ENCODE measurements around the gene HBS1L. TPM values are rescaled to one million over a fixed set of nuclear protein-coding genes. Genes with fewer than 3 reads are reported as not detected.

Gene HBS1L
- total RNA-seq, 1 donor from 2014 or later = 77.7 TPM

DNA sequence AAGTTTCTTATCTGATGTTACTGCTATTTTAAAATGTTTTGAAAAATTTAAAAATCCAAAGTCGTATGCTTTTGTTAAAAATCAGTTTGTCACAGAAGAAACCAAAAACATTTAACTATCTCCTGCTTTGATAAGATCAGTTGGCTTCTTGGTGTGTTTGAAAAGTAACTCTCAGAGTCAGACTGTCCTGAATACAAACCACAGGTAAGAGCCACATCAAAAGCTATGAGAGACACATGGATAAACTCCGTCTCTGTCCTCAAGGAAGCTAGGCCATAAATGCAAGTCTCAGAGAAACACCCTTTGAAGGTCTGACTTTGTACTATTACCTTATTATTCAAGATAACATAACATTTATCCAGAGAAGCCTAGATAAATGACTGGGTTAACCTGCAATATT lies 7.7 kb downstream of the HBS1L start:
- DNase-seq (ENCODE audit: extremely low spot score, unreplicated experiment) = no peak
- Mint-ChIP-seq H3K4me3 (ENCODE audit: unreplicated experiment) (no peak overlapping the region), H3K4me1 (ENCODE audit: unreplicated experiment) (peaks cover 9% of the 10 kb centered on the region), H3K27ac (ENCODE audit: unreplicated experiment) (no peak overlapping the region), H3K27me3 (ENCODE audit: unreplicated experiment) (no peaks in the 10 kb centered on the region), H3K36me3 (ENCODE audit: unreplicated experiment) (peaks cover 14% of the 10 kb centered on the region), H3K9me3 (ENCODE audit: unreplicated experiment) (no peaks in the 10 kb centered on the region)
- TF ChIP-seq, protein P1, sequence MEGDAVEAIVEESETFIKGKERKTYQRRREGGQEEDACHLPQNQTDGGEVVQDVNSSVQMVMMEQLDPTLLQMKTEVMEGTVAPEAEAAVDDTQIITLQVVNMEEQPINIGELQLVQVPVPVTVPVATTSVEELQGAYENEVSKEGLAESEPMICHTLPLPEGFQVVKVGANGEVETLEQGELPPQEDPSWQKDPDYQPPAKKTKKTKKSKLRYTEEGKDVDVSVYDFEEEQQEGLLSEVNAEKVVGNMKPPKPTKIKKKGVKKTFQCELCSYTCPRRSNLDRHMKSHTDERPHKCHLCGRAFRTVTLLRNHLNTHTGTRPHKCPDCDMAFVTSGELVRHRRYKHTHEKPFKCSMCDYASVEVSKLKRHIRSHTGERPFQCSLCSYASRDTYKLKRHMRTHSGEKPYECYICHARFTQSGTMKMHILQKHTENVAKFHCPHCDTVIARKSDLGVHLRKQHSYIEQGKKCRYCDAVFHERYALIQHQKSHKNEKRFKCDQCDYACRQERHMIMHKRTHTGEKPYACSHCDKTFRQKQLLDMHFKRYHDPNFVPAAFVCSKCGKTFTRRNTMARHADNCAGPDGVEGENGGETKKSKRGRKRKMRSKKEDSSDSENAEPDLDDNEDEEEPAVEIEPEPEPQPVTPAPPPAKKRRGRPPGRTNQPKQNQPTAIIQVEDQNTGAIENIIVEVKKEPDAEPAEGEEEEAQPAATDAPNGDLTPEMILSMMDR (IDR thresholded peaks at IDR 0.05) = no peak

DNA sequence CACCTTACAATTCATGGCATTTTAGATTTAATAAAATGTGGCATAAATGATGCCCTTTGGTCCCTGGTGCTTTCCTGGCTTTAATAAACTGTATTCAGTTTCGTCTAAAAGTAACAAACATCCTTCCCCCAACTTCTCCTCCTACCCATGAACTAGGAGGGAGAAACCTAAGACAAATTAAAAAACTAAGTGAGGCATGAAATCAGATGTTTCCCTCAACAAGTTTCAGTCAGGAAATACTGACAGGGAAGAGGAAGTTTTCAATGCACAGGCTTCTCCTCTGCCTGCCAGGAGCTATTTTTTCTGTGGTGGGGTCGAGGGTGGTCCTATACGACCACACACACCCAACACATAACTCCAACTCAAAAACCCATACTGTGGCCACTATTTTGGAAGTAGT lies 10.0 kb downstream of the HBS1L start:
- TF ChIP-seq, protein P1 (IDR thresholded peaks at IDR 0.05) = no peak
- no peak overlapping the region for H3K27ac Mint-ChIP-seq (ENCODE audit: unreplicated experiment)
- peaks cover 14% of the 10 kb centered on the region for H3K36me3 Mint-ChIP-seq (ENCODE audit: unreplicated experiment)
- no peaks in the 10 kb centered on the region for H3K9me3 Mint-ChIP-seq (ENCODE audit: unreplicated experiment)
- H3K4me3 Mint-ChIP-seq (ENCODE audit: unreplicated experiment) = no peak overlapping the region
- DNase-seq (ENCODE audit: extremely low spot score, unreplicated experiment) = no peak
- no peaks in the 10 kb centered on the region for H3K27me3 Mint-ChIP-seq (ENCODE audit: unreplicated experiment)
- peaks cover 9% of the 10 kb centered on the region for H3K4me1 Mint-ChIP-seq (ENCODE audit: unreplicated experiment)

DNA sequence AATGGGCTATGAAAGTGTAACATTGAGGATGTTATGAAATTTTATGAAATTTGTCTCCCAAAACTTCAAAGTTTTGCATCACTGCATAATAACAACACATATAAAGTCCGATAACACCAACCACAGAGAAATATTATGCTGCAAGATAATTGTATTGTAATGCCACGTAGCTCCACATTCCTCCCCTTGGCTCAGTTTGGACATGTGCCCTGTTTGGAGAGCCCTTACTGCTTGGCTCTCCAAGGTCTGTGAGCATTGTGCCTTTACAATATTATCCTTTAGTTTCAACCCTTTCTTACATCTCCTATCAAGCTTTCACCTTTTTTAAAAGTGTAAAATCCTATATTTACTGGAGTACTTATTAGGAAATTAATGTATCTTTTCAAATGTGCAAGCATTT lies 10.8 kb downstream of the HBS1L start:
- Mint-ChIP-seq H3K4me3 (ENCODE audit: unreplicated experiment) (no peak overlapping the region), H3K27ac (ENCODE audit: unreplicated experiment) (no peak overlapping the region), H3K27me3 (ENCODE audit: unreplicated experiment) (no peaks in the 10 kb centered on the region), H3K4me1 (ENCODE audit: unreplicated experiment) (peaks cover 9% of the 10 kb centered on the region), H3K9me3 (ENCODE audit: unreplicated experiment) (no peaks in the 10 kb centered on the region), H3K36me3 (ENCODE audit: unreplicated experiment) (peaks cover 19% of the 10 kb centered on the region)
- DNase-seq (ENCODE audit: extremely low spot score, unreplicated experiment) = no peak
- TF ChIP-seq, protein P1 (IDR thresholded peaks at IDR 0.05) = no peak

DNA sequence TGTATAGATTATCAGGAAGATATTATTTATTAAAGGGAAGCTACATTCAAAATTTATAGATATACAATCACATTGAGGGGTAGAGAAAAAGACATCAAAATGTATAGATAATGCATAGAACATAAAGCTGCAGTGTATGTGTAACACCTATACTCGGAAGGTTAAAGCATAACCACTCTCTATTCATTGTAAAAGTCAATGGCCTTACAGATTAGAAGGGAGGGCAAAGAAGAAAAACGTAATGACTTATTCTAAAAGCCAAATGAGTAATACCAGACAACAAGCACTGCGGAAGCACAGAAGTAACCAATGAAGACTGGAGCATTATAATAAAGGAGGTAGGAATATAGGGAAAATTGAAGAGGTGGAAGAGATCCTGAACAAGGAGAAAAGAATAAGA lies 11.3 kb downstream of the HBS1L start:
- Mint-ChIP-seq H3K27ac (ENCODE audit: unreplicated experiment) (no peak overlapping the region), H3K9me3 (ENCODE audit: unreplicated experiment) (no peaks in the 10 kb centered on the region), H3K36me3 (ENCODE audit: unreplicated experiment) (peaks cover 20% of the 10 kb centered on the region), H3K27me3 (ENCODE audit: unreplicated experiment) (no peaks in the 10 kb centered on the region), H3K4me1 (ENCODE audit: unreplicated experiment) (peaks cover 9% of the 10 kb centered on the region), H3K4me3 (ENCODE audit: unreplicated experiment) (no peak overlapping the region)
- TF ChIP-seq, protein P1 (IDR thresholded peaks at IDR 0.05) = no peak
- DNase-seq (ENCODE audit: extremely low spot score, unreplicated experiment) = no peak

DNA sequence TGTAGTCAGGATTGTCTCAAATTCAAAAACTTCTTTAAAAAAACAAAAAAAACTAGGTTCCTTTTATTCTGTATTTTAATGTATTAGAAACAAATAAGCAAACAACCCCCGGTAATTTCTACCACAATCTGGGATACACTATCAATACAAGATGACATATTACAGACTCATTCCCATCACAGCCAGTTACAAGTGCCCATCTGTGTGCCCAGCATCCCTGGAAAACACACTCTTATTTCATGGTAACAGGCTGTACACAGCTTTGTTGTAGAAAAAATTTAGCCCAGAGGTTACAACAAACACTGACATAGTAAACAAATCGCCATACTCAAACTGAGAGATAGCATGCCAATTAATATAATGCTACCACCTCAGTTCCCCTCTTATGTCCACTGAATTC lies 16.3 kb downstream of the HBS1L start:
- no peak overlapping the region for H3K4me3 Mint-ChIP-seq (ENCODE audit: unreplicated experiment)
- TF ChIP-seq, protein P1 (IDR thresholded peaks at IDR 0.05) = no peak

More for the DNA sequence above, 16.3 kb downstream of the HBS1L start:
- H3K4me1 Mint-ChIP-seq (ENCODE audit: unreplicated experiment) = peaks cover 2% of the 10 kb centered on the region
- no peaks in the 10 kb centered on the region for H3K9me3 Mint-ChIP-seq (ENCODE audit: unreplicated experiment)
- DNase-seq (ENCODE audit: extremely low spot score, unreplicated experiment) = no peak
- H3K27ac Mint-ChIP-seq (ENCODE audit: unreplicated experiment) = no peak overlapping the region
- no peaks in the 10 kb centered on the region for H3K27me3 Mint-ChIP-seq (ENCODE audit: unreplicated experiment)
- peaks cover 34% of the 10 kb centered on the region for H3K36me3 Mint-ChIP-seq (ENCODE audit: unreplicated experiment)

Measured in osteocyte (in vitro differentiated cells).